GM23338 (cell line): ENCODE measurements around the gene ELAVL2. TPM values are rescaled to one million over a fixed set of nuclear protein-coding genes. Genes with fewer than 3 reads are reported as not detected.

Experiments used
- ATAC-seq: fragments of 200-7000 bp; cut with Tn5 transposase; 3 replicates; pipeline ENCODE4 v1.9.1; 2020
- DNase-seq: peaks from one replicate; pipeline ENCODE4 v3.0.0-alpha.2; 2015; ENCODE audit warnings: low spot score
- H2AFZ ChIP-seq: fragments of 200-600 bp; sonication (generic); 2 replicates; pipeline ENCODE4 v1.8.0; 2016; ENCODE audit warnings: antibody characterized with exemption, mild to moderate bottlenecking, moderate library complexity
- H3F3A ChIP-seq: fragments of 200-600 bp; sonication (generic); replicated peaks from 2 replicates; pipeline ENCODE4 v1.8.0; 2017; ENCODE audit warnings: antibody characterized with exemption, mixed run types, low read depth
- H3K27ac ChIP-seq: fragments of 200-600 bp; sonication (generic); 2 replicates; pipeline ENCODE4 v1.6.1; 2016; ENCODE audit warnings: low read depth
- H3K27me3 ChIP-seq: fragments of 200-600 bp; sonication (generic); 2 replicates; pipeline ENCODE4 v1.8.0; 2016; ENCODE audit warnings: mild to moderate bottlenecking, mixed run types, moderate library complexity; ENCODE audit not compliant: insufficient read depth
- H3K36me3 ChIP-seq: fragments of 200-600 bp; sonication (generic); 2 replicates; pipeline ENCODE4 v1.8.0; 2016; ENCODE audit warnings: mild to moderate bottlenecking; ENCODE audit not compliant: insufficient read depth
- H3K4me1 ChIP-seq: fragments of 200-600 bp; sonication (generic); 2 replicates; pipeline ENCODE4 v1.8.0; 2016; ENCODE audit warnings: mild to moderate bottlenecking, moderate library complexity; ENCODE audit not compliant: insufficient read depth
- H3K4me2 ChIP-seq: fragments of 200-600 bp; sonication (generic); 2 replicates; pipeline ENCODE4 v1.7.1; 2017; ENCODE audit warnings: mixed run types
- H3K4me3 ChIP-seq: fragments of 200-600 bp; sonication (generic); 2 replicates; pipeline ENCODE4 v1.6.1; 2016; ENCODE audit warnings: mixed run types
- H3K79me2 ChIP-seq: fragments of 200-600 bp; sonication (generic); replicated peaks from 2 replicates; pipeline ENCODE4 v1.8.0; 2017; ENCODE audit warnings: mild to moderate bottlenecking; ENCODE audit not compliant: insufficient read depth
- H3K9me2 ChIP-seq: fragments of 200-600 bp; sonication (generic); 2 replicates; pipeline ENCODE4 v1.8.0; 2017; ENCODE audit not compliant: insufficient read depth
- H4K20me1 ChIP-seq: fragments of 200-600 bp; sonication (generic); replicated peaks from 2 replicates; pipeline ENCODE4 v1.8.0; 2017; ENCODE audit warnings: mild to moderate bottlenecking; ENCODE audit not compliant: insufficient read depth
- H3K27ac Mint-ChIP-seq: 2 replicates; pipeline ENCODE4 v1.8.0; 2020; ENCODE audit warnings: inconsistent platforms, mild to moderate bottlenecking, moderate library complexity, mixed read lengths
- H3K27me3 Mint-ChIP-seq: 3 replicates; pipeline ENCODE4 v1.8.0; 2022; ENCODE audit warnings: low read depth, mild to moderate bottlenecking, moderate library complexity, mixed read lengths, inconsistent platforms; ENCODE audit not compliant: insufficient read depth, poor library complexity
- H3K36me3 Mint-ChIP-seq: 3 replicates; pipeline ENCODE4 v1.8.0; 2021; ENCODE audit warnings: low read depth, mild to moderate bottlenecking, inconsistent platforms, moderate library complexity, mixed read lengths
- H3K4me1 Mint-ChIP-seq: 3 replicates; pipeline ENCODE4 v1.8.0; 2020; ENCODE audit warnings: mild to moderate bottlenecking, inconsistent platforms, mixed read lengths
- H3K4me3 Mint-ChIP-seq: 3 replicates; pipeline ENCODE4 v1.8.0; 2021; ENCODE audit warnings: moderate library complexity, mild to moderate bottlenecking, inconsistent platforms, mixed read lengths
- H3K9me3 Mint-ChIP-seq: 3 replicates; pipeline ENCODE4 v1.8.0; 2020; ENCODE audit warnings: moderate library complexity, mild to moderate bottlenecking, inconsistent platforms, mixed read lengths
- CREB1 ChIP-seq: fragments of 250-450 bp; sonication (Bioruptor Pico); IDR thresholded peaks from 2 replicates; pipeline ENCODE4 v1.5.0; 2020; ENCODE audit warnings: low read depth, mild to moderate bottlenecking, moderate library complexity
- NANOG ChIP-seq: IDR thresholded peaks from 2 replicates; pipeline ENCODE4 v1.6.1; 2016; ENCODE audit warnings: antibody characterized with exemption, borderline replicate concordance
- STAT1 ChIP-seq: IDR thresholded peaks from one replicate; pipeline ENCODE4 v1.6.1; 2016; ENCODE audit warnings: antibody characterized with exemption; ENCODE audit not compliant: unreplicated experiment
- ZNF114 ChIP-seq: fragments of 250-450 bp; sonication (Bioruptor Pico); IDR thresholded peaks from 2 replicates; pipeline ENCODE4 v1.5.0; 2020; ENCODE audit warnings: mild to moderate bottlenecking, moderate library complexity
- ZNF331 ChIP-seq: fragments of 250-450 bp; sonication (Bioruptor Pico); IDR thresholded peaks from 2 replicates; pipeline ENCODE4 v1.5.0; 2020; ENCODE audit warnings: low read depth, mild to moderate bottlenecking, moderate library complexity
- polyA plus RNA-seq: library from polyadenylated mRNA; unstranded; fragments of >200 nt; fragmentation: Nextera tagmentation; extraction: Ambion mirVana; gene quantifications from 2 replicates; pipeline ENCODE4 v1.2.1, GENCODE V29; 2016
- total RNA-seq: library from RNA; depleted of rRNA; stranded (reverse); fragments of >200 nt; shearing (Covaris generic); gene quantifications from 2 replicates; pipeline ENCODE4 v1.2.3, GENCODE V29; 2014
- TF ChIP-seq, protein P1 (sequence below): IDR thresholded peaks from one replicate; pipeline ENCODE4 v1.6.1; 2018; ENCODE audit warnings: antibody characterized with exemption; ENCODE audit not compliant: unreplicated experiment
- TF ChIP-seq, protein P2 (sequence below): fragments of 250-450 bp; sonication (Bioruptor Pico); IDR thresholded peaks from 2 replicates; pipeline ENCODE4 v1.5.0; 2020; ENCODE audit warnings: mild to moderate bottlenecking, moderate library complexity

ELAVL2 gene
- total and polyA plus RNA-seq, 2 experiments from 2014 or later = 18.6 to 42.4 TPM

DNA sequence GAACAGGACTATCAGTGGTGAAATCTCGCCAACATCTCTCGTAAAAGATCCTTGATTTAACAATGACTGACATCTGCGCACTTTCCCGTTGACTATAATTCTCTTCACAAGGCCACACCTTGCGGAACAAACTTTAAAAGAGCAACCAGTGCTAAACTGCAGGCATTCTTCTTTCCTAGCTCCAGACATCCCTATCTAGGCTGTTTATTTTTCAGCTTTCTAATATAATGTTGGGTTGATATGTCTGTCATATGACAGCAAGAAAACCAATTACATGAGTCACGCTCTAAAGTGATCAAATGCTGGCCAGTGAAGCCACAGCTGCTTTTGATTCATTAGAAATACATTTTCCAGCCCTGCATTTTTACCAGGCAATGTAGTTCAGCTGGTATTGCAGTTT lies 162.5 kb downstream of the ELAVL2 start:
- Histone ChIP-seq H2AFZ (no peak overlapping the region), H3K79me2 (0 out of 2 replicates have a peak, but pooled peaks cover 5% of the 10 kb centered on the region), H3K9me2 (no peaks in the 10 kb centered on the region), H3F3A (no peaks in the 10 kb centered on the region), H3K4me1 (peaks cover 19% of the 10 kb centered on the region), H3K27me3 (no peaks in the 10 kb centered on the region), H3K27ac (no peak overlapping the region), H4K20me1 (peaks cover 9% of the 10 kb centered on the region; the same call in 1 of the 2 replicates), H3K4me3 (no peak overlapping the region), H3K4me2 (no peak overlapping the region), H3K36me3 (peaks cover 25% of the 10 kb centered on the region)
- DNase-seq (no peak), ATAC-seq (no peak)
- peaks cover 3% of the 10 kb centered on the region for H3K27me3 Mint-ChIP-seq
- H3K27ac Mint-ChIP-seq = no peak overlapping the region
- peaks cover 72% of the 10 kb centered on the region for H3K36me3 Mint-ChIP-seq
- H3K4me1 Mint-ChIP-seq = peaks cover 24% of the 10 kb centered on the region
- no peaks in the 10 kb centered on the region for H3K9me3 Mint-ChIP-seq
- TF ChIP-seq ZNF331 (no peak), NANOG (no peak), STAT1 (no peak), ZNF114 (CRISPR knock-in tag) (no peak), CREB1 (CRISPR knock-in tag) (no peak)
- TF ChIP-seq, protein P1, sequence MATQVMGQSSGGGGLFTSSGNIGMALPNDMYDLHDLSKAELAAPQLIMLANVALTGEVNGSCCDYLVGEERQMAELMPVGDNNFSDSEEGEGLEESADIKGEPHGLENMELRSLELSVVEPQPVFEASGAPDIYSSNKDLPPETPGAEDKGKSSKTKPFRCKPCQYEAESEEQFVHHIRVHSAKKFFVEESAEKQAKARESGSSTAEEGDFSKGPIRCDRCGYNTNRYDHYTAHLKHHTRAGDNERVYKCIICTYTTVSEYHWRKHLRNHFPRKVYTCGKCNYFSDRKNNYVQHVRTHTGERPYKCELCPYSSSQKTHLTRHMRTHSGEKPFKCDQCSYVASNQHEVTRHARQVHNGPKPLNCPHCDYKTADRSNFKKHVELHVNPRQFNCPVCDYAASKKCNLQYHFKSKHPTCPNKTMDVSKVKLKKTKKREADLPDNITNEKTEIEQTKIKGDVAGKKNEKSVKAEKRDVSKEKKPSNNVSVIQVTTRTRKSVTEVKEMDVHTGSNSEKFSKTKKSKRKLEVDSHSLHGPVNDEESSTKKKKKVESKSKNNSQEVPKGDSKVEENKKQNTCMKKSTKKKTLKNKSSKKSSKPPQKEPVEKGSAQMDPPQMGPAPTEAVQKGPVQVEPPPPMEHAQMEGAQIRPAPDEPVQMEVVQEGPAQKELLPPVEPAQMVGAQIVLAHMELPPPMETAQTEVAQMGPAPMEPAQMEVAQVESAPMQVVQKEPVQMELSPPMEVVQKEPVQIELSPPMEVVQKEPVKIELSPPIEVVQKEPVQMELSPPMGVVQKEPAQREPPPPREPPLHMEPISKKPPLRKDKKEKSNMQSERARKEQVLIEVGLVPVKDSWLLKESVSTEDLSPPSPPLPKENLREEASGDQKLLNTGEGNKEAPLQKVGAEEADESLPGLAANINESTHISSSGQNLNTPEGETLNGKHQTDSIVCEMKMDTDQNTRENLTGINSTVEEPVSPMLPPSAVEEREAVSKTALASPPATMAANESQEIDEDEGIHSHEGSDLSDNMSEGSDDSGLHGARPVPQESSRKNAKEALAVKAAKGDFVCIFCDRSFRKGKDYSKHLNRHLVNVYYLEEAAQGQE = no peak
- TF ChIP-seq, protein P2, sequence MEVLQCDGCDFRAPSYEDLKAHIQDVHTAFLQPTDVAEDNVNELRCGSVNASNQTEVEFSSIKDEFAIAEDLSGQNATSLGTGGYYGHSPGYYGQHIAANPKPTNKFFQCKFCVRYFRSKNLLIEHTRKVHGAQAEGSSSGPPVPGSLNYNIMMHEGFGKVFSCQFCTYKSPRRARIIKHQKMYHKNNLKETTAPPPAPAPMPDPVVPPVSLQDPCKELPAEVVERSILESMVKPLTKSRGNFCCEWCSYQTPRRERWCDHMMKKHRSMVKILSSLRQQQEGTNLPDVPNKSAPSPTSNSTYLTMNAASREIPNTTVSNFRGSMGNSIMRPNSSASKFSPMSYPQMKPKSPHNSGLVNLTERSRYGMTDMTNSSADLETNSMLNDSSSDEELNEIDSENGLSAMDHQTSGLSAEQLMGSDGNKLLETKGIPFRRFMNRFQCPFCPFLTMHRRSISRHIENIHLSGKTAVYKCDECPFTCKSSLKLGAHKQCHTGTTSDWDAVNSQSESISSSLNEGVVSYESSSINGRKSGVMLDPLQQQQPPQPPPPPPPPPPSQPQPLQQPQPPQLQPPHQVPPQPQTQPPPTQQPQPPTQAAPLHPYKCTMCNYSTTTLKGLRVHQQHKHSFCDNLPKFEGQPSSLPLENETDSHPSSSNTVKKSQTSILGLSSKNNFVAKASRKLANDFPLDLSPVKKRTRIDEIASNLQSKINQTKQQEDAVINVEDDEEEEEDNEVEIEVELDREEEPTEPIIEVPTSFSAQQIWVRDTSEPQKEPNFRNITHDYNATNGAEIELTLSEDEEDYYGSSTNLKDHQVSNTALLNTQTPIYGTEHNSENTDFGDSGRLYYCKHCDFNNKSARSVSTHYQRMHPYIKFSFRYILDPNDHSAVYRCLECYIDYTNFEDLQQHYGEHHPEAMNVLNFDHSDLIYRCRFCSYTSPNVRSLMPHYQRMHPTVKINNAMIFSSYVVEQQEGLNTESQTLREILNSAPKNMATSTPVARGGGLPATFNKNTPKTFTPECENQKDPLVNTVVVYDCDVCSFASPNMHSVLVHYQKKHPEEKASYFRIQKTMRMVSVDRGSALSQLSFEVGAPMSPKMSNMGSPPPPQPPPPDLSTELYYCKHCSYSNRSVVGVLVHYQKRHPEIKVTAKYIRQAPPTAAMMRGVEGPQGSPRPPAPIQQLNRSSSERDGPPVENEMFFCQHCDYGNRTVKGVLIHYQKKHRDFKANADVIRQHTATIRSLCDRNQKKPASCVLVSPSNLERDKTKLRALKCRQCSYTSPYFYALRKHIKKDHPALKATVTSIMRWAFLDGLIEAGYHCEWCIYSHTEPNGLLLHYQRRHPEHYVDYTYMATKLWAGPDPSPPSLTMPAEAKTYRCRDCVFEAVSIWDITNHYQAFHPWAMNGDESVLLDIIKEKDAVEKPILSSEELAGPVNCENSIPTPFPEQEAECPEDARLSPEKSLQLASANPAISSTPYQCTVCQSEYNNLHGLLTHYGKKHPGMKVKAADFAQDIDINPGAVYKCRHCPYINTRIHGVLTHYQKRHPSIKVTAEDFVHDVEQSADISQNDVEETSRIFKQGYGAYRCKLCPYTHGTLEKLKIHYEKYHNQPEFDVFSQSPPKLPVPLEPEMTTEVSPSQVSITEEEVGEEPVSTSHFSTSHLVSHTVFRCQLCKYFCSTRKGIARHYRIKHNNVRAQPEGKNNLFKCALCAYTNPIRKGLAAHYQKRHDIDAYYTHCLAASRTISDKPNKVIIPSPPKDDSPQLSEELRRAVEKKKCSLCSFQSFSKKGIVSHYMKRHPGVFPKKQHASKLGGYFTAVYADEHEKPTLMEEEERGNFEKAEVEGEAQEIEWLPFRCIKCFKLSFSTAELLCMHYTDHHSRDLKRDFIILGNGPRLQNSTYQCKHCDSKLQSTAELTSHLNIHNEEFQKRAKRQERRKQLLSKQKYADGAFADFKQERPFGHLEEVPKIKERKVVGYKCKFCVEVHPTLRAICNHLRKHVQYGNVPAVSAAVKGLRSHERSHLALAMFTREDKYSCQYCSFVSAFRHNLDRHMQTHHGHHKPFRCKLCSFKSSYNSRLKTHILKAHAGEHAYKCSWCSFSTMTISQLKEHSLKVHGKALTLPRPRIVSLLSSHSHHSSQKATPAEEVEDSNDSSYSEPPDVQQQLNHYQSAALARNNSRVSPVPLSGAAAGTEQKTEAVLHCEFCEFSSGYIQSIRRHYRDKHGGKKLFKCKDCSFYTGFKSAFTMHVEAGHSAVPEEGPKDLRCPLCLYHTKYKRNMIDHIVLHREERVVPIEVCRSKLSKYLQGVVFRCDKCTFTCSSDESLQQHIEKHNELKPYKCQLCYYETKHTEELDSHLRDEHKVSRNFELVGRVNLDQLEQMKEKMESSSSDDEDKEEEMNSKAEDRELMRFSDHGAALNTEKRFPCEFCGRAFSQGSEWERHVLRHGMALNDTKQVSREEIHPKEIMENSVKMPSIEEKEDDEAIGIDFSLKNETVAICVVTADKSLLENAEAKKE (CRISPR knock-in tag) = no peak
- no peak overlapping the region for H3K4me3 Mint-ChIP-seq
